Measurements from ENCODE around the gene TMEM147. TPM values are rescaled to one million over a fixed set of nuclear protein-coding genes. Genes with fewer than 3 reads are reported as not detected.

TMEM147 gene
- total and polyA plus RNA-seq, 5 experiments from 2014 or later: 31.1 to 159 (median 151) TPM

GRCh38 chr19:35509861-35510625 lies 35.4 kb upstream of the TMEM147 start:
- peaks cover 13 to 77% (median 30%) of the 10 kb centered on the region in 5 donors for H3K27me3 Mint-ChIP-seq
- no peaks in the 10 kb centered on the region for H3K36me3 Mint-ChIP-seq
- DNase-seq (peak; percentile 49 to 83 (median 68)), ATAC-seq (peak; percentile 74 to 92)
- H3K4me3 Mint-ChIP-seq: peak overlapping the region; percentile 68 to 87 (median 76)
- H3K27ac Mint-ChIP-seq: peak overlapping the region in 2 of 10 donors; percentile 35 to 59
- peaks cover 3 to 19% (median 15%) of the 10 kb centered on the region in 4 donors for H3K4me1 Mint-ChIP-seq
- H3K9me3 Mint-ChIP-seq: no peaks in the 10 kb centered on the region
- POLR2A ChIA-PET: no interaction called here

- H3K27me3 Mint-ChIP-seq: peaks cover 13 to 72% (median 31%) of the 10 kb centered on the region in 5 donors
- no peak for DNase-seq
- H3K9me3 Mint-ChIP-seq: no peaks in the 10 kb centered on the region
- POLR2A ChIA-PET: no interaction called here
- H3K4me3 Mint-ChIP-seq: peak overlapping the region in 6 of 10 donors; percentile 68 to 87 (median 78)
- no peak for ATAC-seq
- H3K27ac Mint-ChIP-seq: no peak overlapping the region
- no peaks in the 10 kb centered on the region for H3K36me3 Mint-ChIP-seq
- H3K4me1 Mint-ChIP-seq: peaks cover 3 to 19% (median 15%) of the 10 kb centered on the region in 4 donors
Observed at GRCh38 chr19:35510626-35510964, 34.8 kb upstream of the TMEM147 start.

- H3K4me3 Mint-ChIP-seq: peak overlapping the region in 1 of 10 donors; percentile 34
- H3K4me1 Mint-ChIP-seq: peaks cover 3 to 19% (median 15%) of the 10 kb centered on the region in 4 donors
- ATAC-seq (no peak), DNase-seq (no peak)
- H3K27me3 Mint-ChIP-seq: peaks cover 9 to 65% (median 29%) of the 10 kb centered on the region in 5 donors
- no peaks in the 10 kb centered on the region for H3K36me3 Mint-ChIP-seq
- no peaks in the 10 kb centered on the region for H3K9me3 Mint-ChIP-seq
- peak overlapping the region in 1 of 10 donors; percentile 44 for H3K27ac Mint-ChIP-seq
- POLR2A ChIA-PET: no interaction called here
Observed at GRCh38 chr19:35511337-35511736, 34.1 kb upstream of the TMEM147 start.

GRCh38 chr19:35512831-35513627 lies 32.4 kb upstream of the TMEM147 start:
- DNase-seq (no peak), ATAC-seq (no peak)
- Mint-ChIP-seq H3K9me3 (no peaks in the 10 kb centered on the region), H3K4me3 (no peak overlapping the region), H3K36me3 (no peaks in the 10 kb centered on the region), H3K27ac (no peak overlapping the region), H3K4me1 (peaks cover 3 to 19% (median 15%) of the 10 kb centered on the region in 4 donors), H3K27me3 (peaks cover 8 to 61% (median 28%) of the 10 kb centered on the region in 5 donors)
- POLR2A ChIA-PET: no interaction called here

GRCh38 chr19:35513628-35514281 lies 31.7 kb upstream of the TMEM147 start, which contains the start of gene DMKN:
Gene DMKN, minus strand, starts transcription at chr19:35513649. Its CDS starts 174 bp downstream, at chr19:35513475.
- Mint-ChIP-seq H3K4me1 (peaks cover 3 to 19% (median 15%) of the 10 kb centered on the region in 4 donors), H3K4me3 (no peak within 1 kb of the TSS), H3K36me3 (no peaks in the 10 kb centered on the region), H3K27me3 (peaks cover 11 to 61% (median 28%) of the 10 kb centered on the region in 5 donors), H3K27ac (peak within 1 kb of the TSS in 1 of 10 donors; percentile 56), H3K9me3 (no peaks in the 10 kb centered on the region)
- POLR2A ChIA-PET: no interaction called here
- DNase-seq (no peak), ATAC-seq (no peak)

GRCh38 chr19:35514282-35514809 lies 31.1 kb upstream of the TMEM147 start:
- Mint-ChIP-seq H3K27ac (no peak overlapping the region), H3K9me3 (no peaks in the 10 kb centered on the region), H3K4me1 (peaks cover 3 to 16% (median 13%) of the 10 kb centered on the region in 4 donors), H3K36me3 (no peaks in the 10 kb centered on the region), H3K27me3 (peaks cover 11 to 65% (median 28%) of the 10 kb centered on the region in 5 donors), H3K4me3 (no peak overlapping the region)
- ATAC-seq (no peak), DNase-seq (no peak)
- POLR2A ChIA-PET: no interaction called here

- no peaks in the 10 kb centered on the region for H3K36me3 Mint-ChIP-seq
- POLR2A ChIA-PET: no interaction called here
- no peak overlapping the region for H3K4me3 Mint-ChIP-seq
- H3K9me3 Mint-ChIP-seq: no peaks in the 10 kb centered on the region
- peaks cover 10 to 57% (median 30%) of the 10 kb centered on the region in 5 donors for H3K27me3 Mint-ChIP-seq
- no peak for DNase-seq
- no peak for ATAC-seq
- H3K4me1 Mint-ChIP-seq: no peaks in the 10 kb centered on the region
- no peak overlapping the region for H3K27ac Mint-ChIP-seq
Observed at GRCh38 chr19:35516310-35516709, 29.1 kb upstream of the TMEM147 start.

- H3K4me3 Mint-ChIP-seq: peak overlapping the region in 1 of 10 donors; percentile 1
- no peak for ATAC-seq
Observed at GRCh38 chr19:35517342-35517741, 28.1 kb upstream of the TMEM147 start.

GRCh38 chr19:35518313-35518712 lies 27.1 kb upstream of the TMEM147 start:
- Mint-ChIP-seq H3K27ac (no peak overlapping the region), H3K4me3 (no peak overlapping the region), H3K9me3 (no peaks in the 10 kb centered on the region), H3K4me1 (no peaks in the 10 kb centered on the region), H3K36me3 (no peaks in the 10 kb centered on the region), H3K27me3 (peaks cover 7 to 37% (median 13%) of the 10 kb centered on the region in 5 donors)
- POLR2A ChIA-PET: interaction anchor here (0.7 kb wide), 1 partner anchor 346 kb away, joined by 3 read pairs; no protein-coding TSS in a partner anchor
- no peak for DNase-seq
- no peak for ATAC-seq

More at GRCh38 chr19:35517342-35517741, 28.1 kb upstream of the TMEM147 start:
- Mint-ChIP-seq H3K36me3 (no peaks in the 10 kb centered on the region), H3K27ac (no peak overlapping the region), H3K27me3 (peaks cover 7 to 46% (median 22%) of the 10 kb centered on the region in 5 donors), H3K9me3 (no peaks in the 10 kb centered on the region), H3K4me1 (no peaks in the 10 kb centered on the region)
- POLR2A ChIA-PET: interaction anchor here (0.7 kb wide), 2 partner anchors 33 to 347 kb away, joined by 3 to 4 read pairs; no protein-coding TSS in a partner anchor
- DNase-seq: no peak

- no peaks in the 10 kb centered on the region for H3K9me3 Mint-ChIP-seq
Observed at GRCh38 chr19:35519291-35519690, 26.1 kb upstream of the TMEM147 start.

GRCh38 chr19:35521124-35521743 lies 24.2 kb upstream of the TMEM147 start:
- no peak overlapping the region for H3K27ac Mint-ChIP-seq
- H3K4me1 Mint-ChIP-seq: no peaks in the 10 kb centered on the region
- POLR2A ChIA-PET: no interaction called here
- no peak overlapping the region for H3K4me3 Mint-ChIP-seq
- H3K9me3 Mint-ChIP-seq: no peaks in the 10 kb centered on the region
- no peaks in the 10 kb centered on the region for H3K36me3 Mint-ChIP-seq
- H3K27me3 Mint-ChIP-seq: peaks cover 3 to 29% (median 15%) of the 10 kb centered on the region in 5 donors
- no peak for ATAC-seq
- no peak for DNase-seq

More at GRCh38 chr19:35519291-35519690, 26.1 kb upstream of the TMEM147 start:
- Mint-ChIP-seq H3K4me3 (no peak overlapping the region), H3K27me3 (peaks cover 5 to 33% (median 16%) of the 10 kb centered on the region in 5 donors), H3K36me3 (no peaks in the 10 kb centered on the region), H3K4me1 (no peaks in the 10 kb centered on the region), H3K27ac (peak overlapping the region in 1 of 10 donors; percentile 6)
- DNase-seq (no peak), ATAC-seq (no peak)
- POLR2A ChIA-PET: no interaction called here
